K562 (cell line): Measurements from ENCODE around the gene TECPR2. TPM values are rescaled to one million over a fixed set of nuclear protein-coding genes. Genes with fewer than 3 reads are reported as not detected.
A peak's percentile ranks its signal among the peaks of the same experiment; 100 is the strongest.

Experiments
- BACH1 ChIP-seq: fragments of 200-800 bp; sonication (Bioruptor generic); IDR thresholded peaks from 2 replicates; pipeline ENCODE4 v1.6.1; 2016; ENCODE audit warnings: missing genetic modification characterization, missing compliant biosample characterization
- BMI1 ChIP-seq: fragments of 150-350 bp; IDR thresholded peaks from 2 replicates; pipeline ENCODE4 v1.6.1; 2014; ENCODE audit warnings: low read length
- DIDO1 ChIP-seq: fragments of 450-650 bp; IDR thresholded peaks from 2 replicates; pipeline ENCODE4 v1.6.1; 2016; ENCODE audit warnings: low read depth, missing biosample characterization, missing genetic modification characterization
- EHMT2 ChIP-seq: fragments of 450-650 bp; IDR thresholded peaks from 2 replicates; pipeline ENCODE4 v1.6.1; 2018; ENCODE audit warnings: antibody characterized with exemption
- GATAD2A ChIP-seq: fragments of 450-650 bp; IDR thresholded peaks from 2 replicates; pipeline ENCODE4 v1.6.1; 2017
- GTF2A2 ChIP-seq: IDR thresholded peaks from 2 replicates; pipeline ENCODE4 v1.6.1; 2016; ENCODE audit warnings: mild to moderate bottlenecking, missing genetic modification characterization, missing compliant biosample characterization
- HIVEP1 ChIP-seq: fragments of 250-450 bp; sonication (Bioruptor Pico); IDR thresholded peaks from 2 replicates; pipeline ENCODE4 v1.4.0; 2020; ENCODE audit warnings: mild to moderate bottlenecking
- NR2C1 ChIP-seq, 2 experiments: fragments of 450-650 bp; IDR thresholded peaks; 2 replicates each; pipeline ENCODE4 v1.6.1; 2017; ENCODE audit warnings: mild to moderate bottlenecking in 2 of 2, antibody characterized with exemption in 1 of 2, inconsistent platforms in 1 of 2, missing compliant biosample characterization in 1 of 2, missing genetic modification characterization in 1 of 2
- PYGO2 ChIP-seq: fragments of 450-650 bp; IDR thresholded peaks from 2 replicates; pipeline ENCODE4 v1.6.1; 2016; ENCODE audit warnings: mild to moderate bottlenecking, missing genetic modification characterization, moderate library complexity, missing compliant biosample characterization
- RBFOX2 ChIP-seq: fragments of 200-400 bp; formaldehyde crosslinking; IDR thresholded peaks from 2 replicates; pipeline ENCODE4 v1.6.1; 2017; ENCODE audit warnings: low read depth, mild to moderate bottlenecking, low read length, moderate library complexity
- SMAD3 ChIP-seq: fragments of 450-650 bp; formaldehyde crosslinking; conservative IDR thresholded peaks from 2 replicates; pipeline ENCODE4 v1.4.0; 2020; ENCODE audit warnings: mild to moderate bottlenecking
- SNAPC5 ChIP-seq: fragments of 250-450 bp; sonication (Bioruptor Pico); IDR thresholded peaks from 2 replicates; pipeline ENCODE4 v1.8.0; 2021; ENCODE audit warnings: moderate library complexity, mild to moderate bottlenecking, inconsistent platforms
- VEZF1 ChIP-seq: fragments of 200-800 bp; sonication (Bioruptor generic); IDR thresholded peaks from 2 replicates; pipeline ENCODE4 v1.6.1; 2017; ENCODE audit warnings: missing genetic modification characterization, missing compliant biosample characterization
- ZFP1 ChIP-seq: fragments of 450-650 bp; formaldehyde crosslinking; IDR thresholded peaks from 2 replicates; pipeline ENCODE4 v1.4.0; 2020; ENCODE audit warnings: mild to moderate bottlenecking, mixed read lengths
- ZNF140 ChIP-seq: fragments of 250-450 bp; sonication (Bioruptor Pico); IDR thresholded peaks from 2 replicates; pipeline ENCODE4 v1.8.0; 2021; ENCODE audit warnings: moderate library complexity, mild to moderate bottlenecking, inconsistent platforms
- ZNF311 ChIP-seq: fragments of 250-450 bp; sonication (Bioruptor Pico); IDR thresholded peaks from 2 replicates; pipeline ENCODE4 v1.4.0; 2020; ENCODE audit warnings: mild to moderate bottlenecking, moderate library complexity
- ZNF324 ChIP-seq: fragments of 250-450 bp; sonication (Bioruptor Pico); IDR thresholded peaks from 2 replicates; pipeline ENCODE4 v1.4.0; 2020; ENCODE audit warnings: mild to moderate bottlenecking
- ZNF695 ChIP-seq: fragments of 450-650 bp; formaldehyde crosslinking; IDR thresholded peaks from 2 replicates; pipeline ENCODE4 v1.4.0; 2020; ENCODE audit warnings: mild to moderate bottlenecking, moderate library complexity
- ZNF79 ChIP-seq: fragments of 250-450 bp; sonication (Bioruptor Pico); IDR thresholded peaks from 2 replicates; pipeline ENCODE4 v1.4.0; 2020; ENCODE audit warnings: low read depth, mild to moderate bottlenecking, moderate library complexity
- ZNF830 ChIP-seq: fragments of 250-450 bp; sonication (Bioruptor Pico); IDR thresholded peaks from 2 replicates; pipeline ENCODE4 v1.5.0; 2021; ENCODE audit warnings: mild to moderate bottlenecking
- ZSCAN32 ChIP-seq: fragments of 450-650 bp; formaldehyde crosslinking; IDR thresholded peaks from 2 replicates; pipeline ENCODE4 v1.4.0; 2020; ENCODE audit warnings: mild to moderate bottlenecking, moderate library complexity
- polyA plus RNA-seq, 8 experiments: library from polyadenylated mRNA; depleted of rRNA in 4 of 8; stranded (reverse) in 5 of 8; unstranded in 3 of 8; fragments of >200 nt; fragmentation: Nextera tagmentation in 2 of 8; fragmentation: Illumina TruSeq in 1 of 8; extraction: Ambion mirVana in 2 of 8; extraction: Trizol in 1 of 8; gene quantifications; 2 replicates each; pipeline versions ENCODE4 v1.2.1 to v1.2.3, GENCODE V29; 2011 to 2014; ENCODE audit warnings: inconsistent platforms in 1 of 8, missing spikeins in 1 of 8
- total RNA-seq, 7 experiments: library from RNA; depleted of rRNA in 6 of 7; stranded (reverse); fragments of >200 nt in 6 of 7; fragmentation: Illumina TruSeq in 2 of 7; extraction: Trizol in 2 of 7; gene quantifications; 2 replicates each; pipeline versions ENCODE4 v1.2.1 to v1.2.3, GENCODE V29; 2011 to 2021; ENCODE audit warnings: low replicate concordance in 1 of 7
- TF ChIP-seq, protein P1 (sequence below): fragments of 250-450 bp; sonication (Bioruptor Pico); IDR thresholded peaks from 2 replicates; pipeline ENCODE4 v1.4.0; 2020
- TF ChIP-seq, protein P2 (sequence below): fragments of 450-650 bp; formaldehyde crosslinking; IDR thresholded peaks from 2 replicates; pipeline ENCODE4 v1.4.0; 2020; ENCODE audit warnings: mild to moderate bottlenecking, moderate library complexity
- TF ChIP-seq, protein P3 (sequence below): fragments of 450-650 bp; formaldehyde crosslinking; IDR thresholded peaks from 2 replicates; pipeline ENCODE4 v1.4.0; 2020; ENCODE audit warnings: mild to moderate bottlenecking, mixed read lengths

The TECPR2 gene
- total and polyA plus RNA-seq, 9 of the 15 experiments (the other 6 are each of a cell fraction or from before 2014, with no cell fraction given) = 0.04 to 3.0 (median 0.83) TPM

DNA sequence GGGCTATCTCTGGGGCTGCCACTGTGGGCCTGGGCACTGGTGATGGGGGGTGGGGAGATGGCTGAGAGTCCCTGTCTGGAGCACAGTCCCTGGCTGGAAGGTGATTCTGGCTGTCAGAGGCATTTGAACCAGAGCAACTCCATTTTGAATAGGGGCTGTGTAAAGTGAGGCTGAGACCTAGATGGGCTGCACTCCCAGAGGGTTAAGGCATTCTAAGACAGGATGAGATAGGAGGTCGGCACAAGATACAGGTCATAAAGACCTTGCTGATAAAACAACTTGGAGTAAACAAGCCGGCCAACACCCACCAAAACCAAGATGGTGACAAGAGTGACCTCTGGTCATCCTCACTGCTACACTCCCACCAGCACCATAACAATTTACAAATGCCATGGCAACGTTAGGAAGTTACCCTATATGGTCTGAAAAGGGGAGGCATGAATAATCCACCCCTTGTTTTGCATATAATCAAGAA, 188.2 kb downstream of the TECPR2 start (continued):
- TF ChIP-seq, protein P1, sequence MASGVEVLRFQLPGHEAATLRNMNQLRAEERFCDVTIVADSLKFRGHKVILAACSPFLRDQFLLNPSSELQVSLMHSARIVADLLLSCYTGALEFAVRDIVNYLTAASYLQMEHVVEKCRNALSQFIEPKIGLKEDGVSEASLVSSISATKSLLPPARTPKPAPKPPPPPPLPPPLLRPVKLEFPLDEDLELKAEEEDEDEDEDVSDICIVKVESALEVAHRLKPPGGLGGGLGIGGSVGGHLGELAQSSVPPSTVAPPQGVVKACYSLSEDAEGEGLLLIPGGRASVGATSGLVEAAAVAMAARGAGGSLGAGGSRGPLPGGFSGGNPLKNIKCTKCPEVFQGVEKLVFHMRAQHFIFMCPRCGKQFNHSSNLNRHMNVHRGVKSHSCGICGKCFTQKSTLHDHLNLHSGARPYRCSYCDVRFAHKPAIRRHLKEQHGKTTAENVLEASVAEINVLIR (CRISPR knock-in tag) = peak; percentile 82
- peak; percentile 98 for TF ChIP-seq SMAD3 (CRISPR knock-in tag)
- 0 out of 2 replicates have a peak, but pooled peaks have one; percentile 28 for TF ChIP-seq ZNF830 (CRISPR knock-in tag)
- TF ChIP-seq, protein P2, sequence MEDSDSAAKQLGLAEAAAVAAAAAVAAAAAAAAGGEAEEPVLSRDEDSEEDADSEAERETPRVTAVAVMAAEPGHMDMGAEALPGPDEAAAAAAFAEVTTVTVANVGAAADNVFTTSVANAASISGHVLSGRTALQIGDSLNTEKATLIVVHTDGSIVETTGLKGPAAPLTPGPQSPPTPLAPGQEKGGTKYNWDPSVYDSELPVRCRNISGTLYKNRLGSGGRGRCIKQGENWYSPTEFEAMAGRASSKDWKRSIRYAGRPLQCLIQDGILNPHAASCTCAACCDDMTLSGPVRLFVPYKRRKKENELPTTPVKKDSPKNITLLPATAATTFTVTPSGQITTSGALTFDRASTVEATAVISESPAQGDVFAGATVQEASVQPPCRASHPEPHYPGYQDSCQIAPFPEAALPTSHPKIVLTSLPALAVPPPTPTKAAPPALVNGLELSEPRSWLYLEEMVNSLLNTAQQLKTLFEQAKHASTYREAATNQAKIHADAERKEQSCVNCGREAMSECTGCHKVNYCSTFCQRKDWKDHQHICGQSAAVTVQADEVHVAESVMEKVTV = peak; percentile 24; the same call in 1 of the 2 replicates
- TF ChIP-seq EHMT2 = peak; percentile 75; the same call in 1 of the 2 replicates
- peak; percentile 35; the same call in 1 of the 2 replicates for TF ChIP-seq RBFOX2
- TF ChIP-seq SNAPC5 (CRISPR knock-in tag) = 0 out of 2 replicates have a peak, but pooled peaks have one; percentile 39
- peak; percentile 59 for TF ChIP-seq VEZF1 (CRISPR knock-in tag)
- TF ChIP-seq ZNF695 (CRISPR knock-in tag) = peak; percentile 91; the same call in 1 of the 2 replicates
- peak; percentile 93 for TF ChIP-seq HIVEP1 (CRISPR knock-in tag)
- peak; percentile 85 for TF ChIP-seq ZNF140
- TF ChIP-seq ZFP1 (CRISPR knock-in tag) = peak; percentile 73; the same call in 1 of the 2 replicates
- peak; percentile 82 for TF ChIP-seq ZSCAN32 (CRISPR knock-in tag)
- 0 out of 2 replicates have a peak, but pooled peaks have one; percentile 40 for TF ChIP-seq BMI1
- 0 out of 2 replicates have a peak, but pooled peaks have one; percentile 48 for TF ChIP-seq GATAD2A
- TF ChIP-seq DIDO1 (tag) = peak; percentile 94
- TF ChIP-seq BACH1 = peak; percentile 96
- peak; percentile 70; the same call in 1 of the 2 replicates for TF ChIP-seq ZNF324
- TF ChIP-seq ZNF79 (CRISPR knock-in tag) = peak; percentile 94
- TF ChIP-seq NR2C1 (IDR thresholded peaks at IDR 0.05) = peak; percentile 30; the same call in 1 of the 2 replicates
- TF ChIP-seq NR2C1 (tag; IDR thresholded peaks at IDR 0.05) = peak; percentile 94
- peak; percentile 98 for TF ChIP-seq PYGO2 (tag)
- TF ChIP-seq, protein P3, sequence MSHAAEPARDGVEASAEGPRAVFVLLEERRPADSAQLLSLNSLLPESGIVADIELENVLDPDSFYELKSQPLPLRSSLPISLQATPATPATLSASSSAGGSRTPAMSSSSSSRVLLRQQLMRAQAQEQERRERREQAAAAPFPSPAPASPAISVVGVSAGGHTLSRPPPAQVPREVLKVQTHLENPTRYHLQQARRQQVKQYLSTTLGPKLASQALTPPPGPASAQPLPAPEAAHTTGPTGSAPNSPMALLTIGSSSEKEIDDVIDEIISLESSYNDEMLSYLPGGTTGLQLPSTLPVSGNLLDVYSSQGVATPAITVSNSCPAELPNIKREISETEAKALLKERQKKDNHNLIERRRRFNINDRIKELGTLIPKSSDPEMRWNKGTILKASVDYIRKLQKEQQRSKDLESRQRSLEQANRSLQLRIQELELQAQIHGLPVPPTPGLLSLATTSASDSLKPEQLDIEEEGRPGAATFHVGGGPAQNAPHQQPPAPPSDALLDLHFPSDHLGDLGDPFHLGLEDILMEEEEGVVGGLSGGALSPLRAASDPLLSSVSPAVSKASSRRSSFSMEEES (CRISPR knock-in tag) = peak; percentile 29; the same call in 1 of the 2 replicates
- TF ChIP-seq GTF2A2 (tag) = peak; percentile 96
- peak; percentile 97 for TF ChIP-seq ZNF311 (CRISPR knock-in tag)
